GM12875 (cell line): ENCODE data around the gene ASB18.

ENCODE experiments used
- H3K4me3 ChIP-seq: one replicate; pipeline ENCODE4 v1.5.1; 2011; ENCODE audit warnings: low read depth, low read length, control low read depth
- CTCF ChIP-seq: IDR thresholded peaks from 2 replicates; pipeline ENCODE4 v1.5.1; 2011; ENCODE audit warnings: low read depth, mild to moderate bottlenecking, control low read depth, inconsistent platforms, low read length, moderate library complexity, borderline replicate concordance; ENCODE audit not compliant: insufficient read depth

The ASB18 gene

GRCh38 chr2:236216711-236217110 is 47.5 kb downstream of the ASB18 start:
- no peak overlapping the region for H3K4me3 ChIP-seq
- TF ChIP-seq CTCF: no peak

GRCh38 chr2:236215761-236216333 is 48.4 kb downstream of the ASB18 start:
- no peak overlapping the region for H3K4me3 ChIP-seq
- TF ChIP-seq CTCF: no peak

GRCh38 chr2:236215196-236215595 is 49.0 kb downstream of the ASB18 start:
- no peak overlapping the region for H3K4me3 ChIP-seq
- no peak for TF ChIP-seq CTCF

GRCh38 chr2:236214376-236214995 is 49.7 kb downstream of the ASB18 start:
- H3K4me3 ChIP-seq: no peak overlapping the region
- TF ChIP-seq CTCF: no peak

GRCh38 chr2:236211296-236211695 is 52.9 kb downstream of the ASB18 start:
- H3K4me3 ChIP-seq: no peak overlapping the region
- no peak for TF ChIP-seq CTCF

- no peak for TF ChIP-seq CTCF
- H3K4me3 ChIP-seq: no peak overlapping the region
These were observed 53.7 kb downstream of the ASB18 start for GRCh38 chr2:236210536-236210935.

GRCh38 chr2:236209996-236210395 is 54.2 kb downstream of the ASB18 start:
- H3K4me3 ChIP-seq: no peak overlapping the region
- no peak for TF ChIP-seq CTCF
